ENCODE measurements around the gene EDIL3. TPM values are rescaled to one million over a fixed set of nuclear protein-coding genes. Genes with fewer than 3 reads are reported as not detected.

Gene EDIL3
- total RNA-seq, 1 donor from 2014 or later = 23.6 TPM

DNA sequence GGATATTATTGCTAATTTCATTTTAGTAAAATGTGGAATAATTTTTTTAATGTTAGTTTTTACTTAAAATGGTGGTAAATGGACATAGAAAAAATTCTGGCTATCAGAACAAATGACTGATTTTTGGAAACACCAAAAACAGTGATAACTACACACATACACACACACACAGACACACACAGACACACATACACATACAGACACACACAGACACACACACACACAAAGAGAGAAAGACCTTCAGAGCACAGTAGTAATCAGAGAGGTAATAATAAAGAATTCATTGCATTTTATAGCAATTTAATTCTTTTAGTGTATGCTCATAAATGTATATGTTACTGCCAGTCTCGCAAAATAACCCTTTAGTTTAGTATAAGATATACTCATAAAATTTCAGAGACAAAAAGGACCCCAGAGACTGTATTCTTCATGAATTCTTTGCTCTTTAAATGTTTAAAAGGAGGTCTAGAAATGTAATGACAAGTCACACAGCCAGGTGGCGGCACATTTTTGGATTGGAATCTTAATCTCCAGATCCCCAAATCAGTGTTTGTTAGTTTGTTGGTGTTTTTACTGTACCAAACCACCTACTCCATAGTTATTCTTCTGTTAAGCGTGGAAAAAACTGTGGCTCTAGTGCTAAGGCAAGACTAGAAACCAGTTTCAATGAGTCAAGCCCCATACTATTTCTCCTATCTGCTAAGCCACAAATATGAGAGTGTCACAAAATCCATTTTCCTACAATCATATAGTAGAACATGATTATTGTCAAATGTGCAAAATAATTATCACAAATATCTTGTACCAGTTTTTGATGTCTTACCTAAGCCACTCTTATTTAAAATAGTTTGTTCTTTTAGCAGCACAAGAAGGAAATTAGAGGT is 109.9 kb downstream of the EDIL3 start:
- intact Hi-C loops (cut with DNase I) = no loop called here
- DNase-seq (ENCODE audit: low spot score) = no peak

DNA sequence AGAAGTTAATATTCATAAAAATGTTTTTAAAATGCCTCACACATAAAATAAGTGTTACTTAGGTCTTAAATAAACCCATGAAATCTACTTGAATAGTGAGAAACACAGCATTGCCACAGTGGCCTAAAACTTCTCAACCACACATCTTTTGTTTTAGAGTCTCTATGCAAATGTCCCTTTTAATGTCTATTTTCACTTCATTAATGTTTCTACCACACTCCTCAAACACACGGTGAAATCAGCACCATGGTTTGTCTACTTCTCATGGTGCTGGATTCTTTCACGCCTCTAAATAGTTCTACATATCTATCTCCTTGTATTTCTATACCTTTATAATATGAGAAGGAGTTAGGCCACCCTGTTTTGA is 111.2 kb downstream of the EDIL3 start:
- intact Hi-C loops (cut with DNase I) = no loop called here
- no peak for DNase-seq (ENCODE audit: low spot score)

DNA sequence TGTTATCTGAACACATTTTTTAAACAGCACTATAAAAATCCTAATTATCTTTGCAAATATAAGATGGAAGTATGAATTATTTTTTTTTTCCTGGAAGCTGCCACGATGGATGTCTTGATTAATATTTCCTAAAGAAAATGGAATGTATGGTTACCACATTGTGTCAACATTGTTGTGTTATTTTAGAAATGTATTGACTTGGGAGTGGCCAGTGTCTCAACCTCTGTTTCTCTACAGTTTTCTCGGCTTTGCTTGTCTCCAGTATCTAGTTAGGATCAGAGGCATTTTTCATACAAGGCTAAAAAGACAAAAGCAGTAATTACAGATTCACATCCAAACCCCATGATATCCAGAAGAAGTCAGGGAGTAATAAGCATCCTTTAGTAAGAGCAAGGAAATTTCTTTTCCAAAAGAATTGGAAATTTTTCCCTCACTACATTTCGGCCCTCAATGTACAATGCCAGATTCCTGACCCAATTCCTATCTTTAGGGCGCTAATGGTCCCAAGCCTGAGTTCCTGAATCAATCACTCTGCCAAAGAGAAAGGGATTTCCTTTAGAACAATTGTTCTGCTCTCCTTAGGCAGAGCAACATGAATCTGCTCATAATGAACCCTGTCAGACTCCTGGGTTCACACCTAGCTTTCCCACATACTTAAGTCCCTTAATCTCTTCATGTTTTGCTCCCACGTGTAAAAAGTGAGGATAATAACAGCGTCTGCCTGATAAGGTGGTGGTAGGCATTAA is 111.7 kb downstream of the EDIL3 start:
- DNase-seq (ENCODE audit: low spot score) = no peak
- intact Hi-C loops (cut with DNase I) = no loop called here

DNA sequence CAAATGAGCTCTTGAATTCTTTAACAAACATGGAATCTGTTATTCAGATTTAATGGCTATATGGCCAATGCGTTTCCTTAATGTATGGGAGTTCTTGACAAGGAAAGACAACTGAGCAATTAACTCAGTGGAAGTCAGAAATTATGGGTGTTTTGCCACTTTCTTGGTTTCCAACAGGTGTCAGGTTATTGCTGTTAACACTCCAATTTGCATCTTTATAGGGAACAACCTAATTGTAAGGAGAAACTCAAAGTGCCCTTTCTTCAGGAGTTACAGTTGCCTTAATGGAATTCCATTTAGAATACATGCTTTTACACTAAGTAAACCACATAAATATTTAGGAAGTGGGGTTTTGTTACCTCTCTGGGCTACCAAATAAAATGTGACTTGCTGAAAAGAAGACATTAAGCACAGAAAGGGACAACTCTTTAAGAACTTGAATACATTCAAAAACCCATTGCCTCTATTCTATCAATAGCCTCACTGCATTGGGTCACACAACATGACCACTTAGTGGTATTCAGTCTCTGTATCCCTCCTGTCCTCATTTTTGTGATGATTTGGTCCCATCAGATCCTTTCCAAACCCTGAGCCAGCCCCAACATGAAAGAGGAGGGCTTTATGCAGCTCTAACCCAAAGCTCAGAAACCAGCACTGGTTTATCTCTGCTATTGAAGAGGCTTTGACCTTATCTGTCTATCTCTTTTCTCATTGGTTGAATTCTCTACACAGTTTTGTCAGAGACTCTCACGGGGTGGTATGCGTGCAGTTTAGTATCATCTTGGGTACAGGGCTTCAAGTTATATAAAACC is 118.7 kb downstream of the EDIL3 start:
- intact Hi-C loops (cut with DNase I) = no loop called here
- no peak for DNase-seq (ENCODE audit: low spot score)

DNA sequence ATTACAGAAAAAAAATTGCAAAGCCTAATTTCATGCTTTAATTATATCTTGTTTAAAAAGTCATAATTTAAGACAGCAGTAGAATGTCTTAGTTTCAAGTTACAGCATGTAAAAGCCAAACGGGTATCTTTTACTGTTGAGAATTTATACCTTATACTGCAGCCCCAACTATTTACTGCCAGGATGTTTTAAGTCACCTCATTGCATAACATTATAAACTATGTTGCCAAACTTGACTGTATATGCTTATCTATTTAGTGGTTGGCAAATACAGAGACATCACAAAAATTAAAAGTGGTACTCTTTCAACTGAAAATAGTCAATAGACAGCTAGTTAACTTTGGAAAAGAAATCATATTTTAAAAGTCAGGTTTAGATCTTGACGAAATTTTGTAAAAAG is 119.5 kb downstream of the EDIL3 start:
- DNase-seq (ENCODE audit: low spot score) = no peak
- intact Hi-C loops (cut with DNase I) = no loop called here

DNA sequence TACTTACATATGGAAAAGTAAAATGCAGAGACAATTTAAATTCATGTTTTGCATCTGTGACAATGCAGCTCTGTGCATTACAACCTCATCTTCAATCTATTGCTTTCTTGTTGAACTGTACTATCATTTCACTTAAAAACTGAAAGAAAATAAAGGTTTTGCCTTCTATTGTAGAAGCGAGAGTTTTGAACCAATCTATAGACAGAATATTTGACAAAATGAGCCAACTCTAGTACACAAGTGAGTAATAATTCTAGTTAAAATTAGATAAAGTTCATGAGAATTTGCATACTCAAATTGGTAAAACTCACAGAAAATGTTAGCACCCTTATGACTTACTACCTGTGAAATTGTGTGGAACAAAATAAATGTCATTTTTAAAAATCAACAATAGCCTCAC is 123.7 kb downstream of the EDIL3 start:
- DNase-seq (ENCODE audit: low spot score) = no peak
- intact Hi-C loops (cut with DNase I) = no loop called here

DNA sequence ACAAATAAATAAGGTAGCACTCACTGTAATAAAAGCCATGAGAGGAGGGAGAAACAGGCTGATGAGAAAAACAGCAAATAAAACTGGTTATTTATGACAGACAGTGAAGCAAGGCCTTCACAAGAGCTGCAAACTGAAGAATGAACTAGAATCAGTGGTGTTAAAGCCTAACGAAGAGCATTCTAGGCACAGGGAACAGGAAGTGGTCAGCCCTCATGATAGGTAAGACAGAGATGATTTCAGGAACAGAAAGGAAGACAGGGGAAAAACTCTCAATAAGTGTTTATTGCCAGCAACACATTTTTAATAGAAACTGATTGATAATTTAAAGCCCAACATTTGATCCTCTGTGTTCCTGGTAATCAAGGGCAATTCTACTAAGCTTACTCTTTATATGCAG is 124.5 kb downstream of the EDIL3 start:
- no peak for DNase-seq (ENCODE audit: low spot score)
- intact Hi-C loops (cut with DNase I) = no loop called here

DNA sequence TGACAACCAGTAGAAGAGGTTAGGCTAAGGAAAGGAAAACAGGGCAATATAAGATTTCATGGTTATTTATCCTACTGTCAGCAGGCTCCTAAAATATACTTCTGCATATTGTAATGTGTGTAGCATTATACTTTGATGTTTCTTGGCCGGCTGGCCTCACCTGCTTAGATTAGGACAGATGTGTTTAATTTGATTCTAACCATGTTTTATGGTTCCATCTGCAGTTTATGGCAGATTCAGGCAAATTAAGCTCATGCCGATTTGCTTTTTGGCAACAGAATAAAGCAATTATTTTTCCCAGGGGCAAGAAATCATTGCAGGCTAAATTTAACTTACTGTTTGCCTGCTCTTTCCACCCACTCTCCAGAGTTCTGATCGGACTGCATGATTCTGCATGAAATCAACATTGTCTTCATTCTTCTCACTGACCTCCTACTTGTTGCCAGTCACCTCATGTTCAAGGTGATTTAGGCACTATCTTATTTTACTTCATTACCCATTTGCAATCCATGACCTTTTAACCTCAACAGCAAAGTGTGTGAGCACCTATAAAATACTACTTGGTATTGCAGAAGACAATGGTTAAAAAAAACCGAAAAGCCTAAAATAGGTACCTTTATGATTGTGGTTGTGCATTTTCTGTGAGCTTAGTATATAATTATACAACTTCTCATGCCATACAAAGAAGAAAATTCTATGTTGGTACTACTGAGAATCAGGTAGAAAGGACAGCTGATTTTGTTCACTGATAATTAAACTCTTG is 125.2 kb downstream of the EDIL3 start:
- intact Hi-C loops (cut with DNase I) = no loop called here
- DNase-seq (ENCODE audit: low spot score) = no peak

DNA sequence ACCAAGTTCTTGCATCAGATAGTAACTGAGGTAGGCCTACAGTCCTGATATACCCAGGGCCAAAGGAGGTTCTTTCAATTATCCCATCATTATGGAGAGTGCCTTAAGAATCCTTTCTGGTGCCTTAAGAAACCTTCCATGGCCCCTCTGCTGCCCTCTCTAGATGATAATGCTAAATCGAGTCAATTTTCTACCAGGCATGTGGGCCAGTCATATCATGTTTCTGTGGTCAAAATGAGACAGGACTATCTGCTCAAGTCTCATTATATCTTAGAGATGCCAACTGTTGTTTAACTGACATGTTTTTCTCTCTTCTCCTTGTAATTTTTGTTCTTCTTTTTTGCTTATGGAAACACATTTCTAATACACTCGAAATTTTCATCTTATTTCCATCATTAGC is 127.6 kb downstream of the EDIL3 start:
- intact Hi-C loops (cut with DNase I) = no loop called here
- DNase-seq (ENCODE audit: low spot score) = no peak

DNA sequence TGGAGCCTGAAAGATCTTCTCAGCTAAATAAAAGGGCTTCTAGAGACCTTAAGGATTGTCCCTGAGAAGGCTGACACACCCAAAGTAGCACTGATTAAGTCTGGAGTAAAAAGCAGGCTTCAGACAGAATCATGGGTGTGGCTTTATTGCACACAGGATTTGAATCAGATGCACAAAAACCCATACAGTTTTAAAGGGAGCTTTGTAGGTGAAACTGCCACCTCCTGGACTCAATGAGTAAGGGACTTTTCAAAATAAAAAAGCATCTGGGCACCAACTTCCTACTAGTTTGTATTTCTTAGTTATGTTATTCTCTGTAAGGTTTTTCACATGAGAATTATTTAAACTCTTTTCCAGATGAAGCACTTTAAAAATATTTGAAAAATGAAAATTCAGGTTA is 129.4 kb downstream of the EDIL3 start:
- intact Hi-C loops (cut with DNase I) = no loop called here
- DNase-seq (ENCODE audit: low spot score) = no peak

DNA sequence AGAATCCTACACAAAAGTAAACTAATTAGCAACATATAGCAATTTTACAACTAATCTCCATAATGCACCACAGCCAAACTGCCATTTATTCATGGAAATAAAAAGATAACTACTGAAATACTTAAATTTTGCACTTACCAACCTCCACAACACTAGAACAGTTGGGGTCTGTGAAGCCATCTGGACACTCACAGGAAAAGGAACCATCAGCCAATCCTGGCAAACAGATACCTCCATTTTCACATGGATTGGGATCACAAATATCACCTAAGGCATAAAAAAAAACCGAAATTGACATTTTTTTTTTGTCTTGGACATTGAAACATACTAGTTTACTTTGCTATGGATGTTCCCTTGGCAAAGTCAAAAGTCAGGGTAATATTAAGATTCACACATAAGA is 130.7 kb downstream of the EDIL3 start:
- intact Hi-C loops (cut with DNase I) = no loop called here
- DNase-seq (ENCODE audit: low spot score) = no peak

DNA sequence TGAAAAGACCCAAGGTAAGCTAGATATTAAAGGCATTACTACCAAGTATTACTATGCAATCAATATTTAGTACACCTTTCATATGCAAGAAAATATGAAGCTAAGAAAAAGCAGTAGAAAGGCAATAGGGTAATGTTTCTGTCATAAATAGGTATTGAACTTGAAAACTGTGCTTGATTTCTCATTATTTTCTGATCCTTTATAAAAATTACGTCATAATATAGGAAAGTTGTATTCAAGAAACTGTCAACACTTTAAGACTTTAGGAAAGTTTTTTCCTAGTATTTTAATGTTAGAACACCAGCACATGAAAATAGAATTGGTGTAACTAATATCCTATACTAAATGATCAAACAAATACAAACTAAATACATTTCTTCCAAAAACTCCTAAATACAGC is 133.2 kb downstream of the EDIL3 start:
- DNase-seq (ENCODE audit: low spot score) = no peak
- intact Hi-C loops (cut with DNase I) = no loop called here

DNA sequence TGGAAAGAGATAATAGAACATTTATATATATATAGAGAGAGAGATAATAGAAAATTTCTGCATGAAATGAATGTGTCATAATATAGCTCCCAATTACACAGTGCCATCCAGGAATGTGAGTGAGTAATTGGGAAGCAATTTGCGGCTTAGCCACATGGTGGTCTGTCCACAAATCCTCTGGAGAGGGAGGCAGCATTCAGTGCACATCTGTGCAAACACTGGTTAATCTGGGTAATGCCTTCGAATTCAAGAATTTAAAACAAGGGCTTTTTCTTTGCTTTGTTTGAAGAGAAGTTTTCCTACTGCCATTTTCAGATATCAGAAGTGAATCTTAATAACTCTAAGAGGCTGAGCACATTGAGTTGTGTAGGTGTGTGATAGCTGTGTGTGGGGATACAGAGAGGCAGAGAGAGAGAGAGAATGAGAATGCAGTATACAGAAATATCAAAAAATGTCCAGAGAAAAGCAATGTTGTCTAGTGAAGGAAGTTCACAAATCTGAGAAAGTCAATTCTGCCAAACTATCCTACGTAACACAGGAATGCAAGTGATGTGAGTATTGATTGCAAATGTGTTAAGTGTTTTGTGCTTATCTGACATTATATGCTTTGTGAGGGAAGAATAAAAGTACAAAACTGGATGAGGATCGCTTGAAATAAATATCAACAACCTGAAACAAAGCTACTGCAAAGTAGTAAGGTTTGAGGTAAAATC is 134.6 kb downstream of the EDIL3 start:
- DNase-seq (ENCODE audit: low spot score) = no peak
- intact Hi-C loops (cut with DNase I) = no loop called here

DNA sequence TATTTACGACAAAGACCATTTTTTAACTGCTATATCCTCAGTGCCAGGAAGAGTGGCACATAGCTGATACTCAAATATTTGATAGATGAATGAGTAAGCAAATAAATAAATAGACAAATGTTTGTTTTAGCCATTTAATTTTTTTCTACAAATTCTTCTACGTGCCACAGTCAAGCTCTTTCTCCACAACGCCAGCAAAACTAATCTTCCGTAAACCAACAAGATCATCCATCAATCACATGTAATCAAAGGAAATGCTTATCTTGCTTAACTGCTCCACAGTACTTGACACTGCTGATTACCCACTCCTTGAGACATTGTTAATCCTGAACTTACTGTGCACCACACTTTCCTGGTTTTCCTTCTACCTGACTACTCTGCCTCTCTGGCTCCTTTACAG is 136.7 kb downstream of the EDIL3 start:
- intact Hi-C loops (cut with DNase I) = no loop called here
- DNase-seq (ENCODE audit: low spot score) = no peak

DNA sequence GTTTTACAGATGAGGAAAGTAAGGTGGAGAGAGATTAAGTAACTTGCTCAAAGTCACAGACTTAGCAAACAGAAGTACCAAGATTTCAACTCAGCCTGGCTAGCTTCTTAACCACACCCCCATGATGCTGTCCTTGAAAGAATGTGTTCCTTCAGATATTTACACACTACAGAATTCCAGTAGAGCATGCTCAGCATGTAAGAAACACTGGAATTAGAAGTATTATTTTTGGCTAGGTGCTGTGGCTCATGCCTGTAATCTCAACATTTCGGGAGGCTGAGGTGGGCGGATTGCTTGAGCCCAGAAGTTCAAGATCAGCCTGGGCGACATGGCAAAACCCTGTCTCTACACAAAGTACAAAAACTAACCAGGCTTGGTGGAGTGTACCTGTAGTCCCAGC is 142.4 kb downstream of the EDIL3 start:
- intact Hi-C loops (cut with DNase I) = no loop called here
- no peak for DNase-seq (ENCODE audit: low spot score)

DNA sequence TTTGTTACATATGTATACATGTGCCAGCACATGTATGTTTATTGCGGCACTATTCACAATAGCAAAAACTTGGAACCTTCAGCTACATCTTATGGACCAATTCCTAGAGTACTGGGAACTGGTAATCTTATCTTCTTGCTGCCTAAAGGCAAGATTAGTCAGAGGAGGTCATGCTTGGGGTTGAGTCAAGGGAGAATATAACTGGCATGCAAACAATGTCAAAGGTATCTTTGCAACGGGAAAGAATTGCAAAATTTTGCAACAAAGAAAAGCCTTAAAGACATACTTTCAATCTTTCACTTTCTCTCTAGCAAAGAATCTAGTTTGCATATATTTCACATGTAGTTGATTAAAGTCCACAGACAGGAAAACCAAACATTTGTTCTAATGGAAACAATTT is 145.2 kb downstream of the EDIL3 start:
- no peak for DNase-seq (ENCODE audit: low spot score)
- intact Hi-C loops (cut with DNase I) = no loop called here

DNA sequence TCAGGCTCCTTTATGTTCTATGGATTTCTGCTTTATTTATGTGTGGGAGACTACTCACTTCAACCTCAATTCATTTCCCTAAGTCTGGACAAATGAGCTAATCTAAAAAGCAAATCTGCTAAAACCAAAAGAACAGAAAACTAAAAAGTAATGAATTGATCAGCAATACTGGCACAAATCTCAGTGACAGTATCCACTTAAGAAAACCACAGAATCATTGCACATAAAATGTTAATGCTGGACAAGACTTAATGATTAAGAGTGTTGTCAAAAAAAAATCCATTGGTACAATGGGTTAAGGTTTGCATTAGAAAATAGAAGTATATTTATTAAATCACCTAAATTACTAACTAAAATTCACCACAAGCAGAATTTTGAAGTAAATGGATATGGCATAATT is 147.6 kb downstream of the EDIL3 start:
- DNase-seq (ENCODE audit: low spot score) = no peak
- intact Hi-C loops (cut with DNase I) = no loop called here

DNA sequence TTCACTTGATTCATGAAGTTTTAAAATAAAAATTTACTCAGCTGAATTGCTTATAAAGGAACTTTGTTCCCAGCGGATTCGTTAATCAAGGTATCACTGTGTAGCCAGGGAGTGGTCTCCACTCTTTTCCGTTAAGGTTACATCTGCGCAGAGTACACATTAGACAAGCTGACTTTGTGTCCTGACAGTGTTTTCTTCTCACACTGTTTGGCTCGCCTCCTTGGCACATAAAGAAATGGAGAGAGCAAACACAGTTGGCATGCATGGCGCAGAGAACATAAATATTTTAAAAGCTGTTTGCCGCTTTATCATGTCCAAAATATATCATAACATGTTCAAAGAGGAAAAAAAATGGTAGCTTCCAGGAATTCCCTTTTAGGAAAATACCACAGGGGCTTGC is 153.2 kb downstream of the EDIL3 start:
- no peak for DNase-seq (ENCODE audit: low spot score)
- intact Hi-C loops (cut with DNase I) = no loop called here

DNA sequence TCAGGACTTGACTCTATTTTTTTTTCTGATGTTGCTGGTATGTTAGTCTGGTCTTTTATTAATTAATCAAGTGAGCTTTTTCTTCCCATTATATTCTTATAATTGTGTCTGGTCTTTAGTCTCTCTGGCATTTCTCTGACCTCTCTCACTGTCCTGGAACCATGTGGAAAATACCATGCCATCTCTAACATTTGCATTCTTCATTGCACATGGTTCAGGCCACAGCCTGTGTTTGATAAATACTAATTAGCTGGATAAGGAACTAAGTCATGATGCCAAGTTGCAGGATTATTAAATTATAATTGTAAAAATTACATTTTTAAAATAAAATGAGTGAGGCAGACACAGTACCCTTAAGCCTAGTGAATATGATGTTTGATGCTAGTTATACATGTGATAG is 155.6 kb downstream of the EDIL3 start:
- intact Hi-C loops (cut with DNase I) = no loop called here
- DNase-seq (ENCODE audit: low spot score) = no peak
